ENCODE results near the gene MLXIP. TPM values are rescaled to one million over a fixed set of nuclear protein-coding genes. Genes with fewer than 3 reads are reported as not detected.
A peak's percentile ranks its signal among the peaks of the same experiment; 100 is the strongest.
"Not testable (repeated sequence)": the region's sequence is repeated elsewhere in the genome, so short reads cannot be mapped to it uniquely, and the experiment has no call there.

MLXIP gene
- polyA plus RNA-seq, 1 experiment = 5.8 TPM

DNA sequence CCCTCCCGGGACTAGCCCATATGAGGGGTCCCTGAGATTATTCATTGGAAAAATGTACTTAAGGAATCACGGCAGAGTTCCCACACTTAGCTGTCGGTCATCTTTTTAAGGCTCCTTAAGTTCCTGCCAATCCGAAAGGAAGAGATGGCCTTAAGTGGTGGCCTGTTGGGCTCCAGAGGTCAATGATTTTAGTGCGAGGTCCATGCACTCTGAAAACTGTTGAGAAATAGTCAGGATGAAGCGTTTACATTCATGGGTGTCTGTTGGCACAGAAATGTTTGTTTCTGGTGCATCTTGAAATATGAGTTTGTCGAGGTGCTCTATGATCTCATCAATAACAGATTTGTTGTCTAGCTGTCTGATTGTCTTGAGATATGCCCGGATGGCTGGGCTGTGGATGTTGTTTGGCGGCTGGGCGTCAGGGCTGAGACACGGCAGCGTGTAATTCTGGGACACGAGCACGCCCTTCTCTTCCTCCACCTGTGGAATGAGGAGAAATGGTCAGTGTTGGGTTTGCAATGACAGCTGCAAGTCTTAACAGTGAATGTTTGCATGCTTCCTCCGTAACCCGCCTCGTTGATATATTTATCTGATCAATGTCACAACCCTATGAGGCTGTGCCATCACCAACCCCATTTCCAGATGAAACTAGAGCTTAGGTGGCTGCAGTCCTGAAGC is 93.8 kb downstream of the MLXIP start:
- ChIA-PET POLR2A (no interaction called here), CTCF (interaction anchor here (1.3 kb wide), 1 partner anchor 49 kb away, joined by 3 read pairs; no protein-coding TSS in a partner anchor)
- H3K27ac ChIP-seq (ENCODE audit: low read depth, low read length) = no peak overlapping the region
- TF ChIP-seq, protein P1, sequence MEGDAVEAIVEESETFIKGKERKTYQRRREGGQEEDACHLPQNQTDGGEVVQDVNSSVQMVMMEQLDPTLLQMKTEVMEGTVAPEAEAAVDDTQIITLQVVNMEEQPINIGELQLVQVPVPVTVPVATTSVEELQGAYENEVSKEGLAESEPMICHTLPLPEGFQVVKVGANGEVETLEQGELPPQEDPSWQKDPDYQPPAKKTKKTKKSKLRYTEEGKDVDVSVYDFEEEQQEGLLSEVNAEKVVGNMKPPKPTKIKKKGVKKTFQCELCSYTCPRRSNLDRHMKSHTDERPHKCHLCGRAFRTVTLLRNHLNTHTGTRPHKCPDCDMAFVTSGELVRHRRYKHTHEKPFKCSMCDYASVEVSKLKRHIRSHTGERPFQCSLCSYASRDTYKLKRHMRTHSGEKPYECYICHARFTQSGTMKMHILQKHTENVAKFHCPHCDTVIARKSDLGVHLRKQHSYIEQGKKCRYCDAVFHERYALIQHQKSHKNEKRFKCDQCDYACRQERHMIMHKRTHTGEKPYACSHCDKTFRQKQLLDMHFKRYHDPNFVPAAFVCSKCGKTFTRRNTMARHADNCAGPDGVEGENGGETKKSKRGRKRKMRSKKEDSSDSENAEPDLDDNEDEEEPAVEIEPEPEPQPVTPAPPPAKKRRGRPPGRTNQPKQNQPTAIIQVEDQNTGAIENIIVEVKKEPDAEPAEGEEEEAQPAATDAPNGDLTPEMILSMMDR (IDR thresholded peaks at IDR 0.05; ENCODE audit: low read depth, low read length) = no peak
- H3K27me3 ChIP-seq (ENCODE audit: control insufficient read depth, insufficient read depth, low read length) = peaks cover 8% of the 10 kb centered on the region
- no peaks in the 10 kb centered on the region for H3K9me3 ChIP-seq (ENCODE audit: control insufficient read depth, insufficient read depth, low read length)
- no peak overlapping the region for H3K4me3 ChIP-seq (ENCODE audit: low read depth, low read length)
- no peak for DNase-seq (ENCODE audit: low read depth, low spot score)

DNA sequence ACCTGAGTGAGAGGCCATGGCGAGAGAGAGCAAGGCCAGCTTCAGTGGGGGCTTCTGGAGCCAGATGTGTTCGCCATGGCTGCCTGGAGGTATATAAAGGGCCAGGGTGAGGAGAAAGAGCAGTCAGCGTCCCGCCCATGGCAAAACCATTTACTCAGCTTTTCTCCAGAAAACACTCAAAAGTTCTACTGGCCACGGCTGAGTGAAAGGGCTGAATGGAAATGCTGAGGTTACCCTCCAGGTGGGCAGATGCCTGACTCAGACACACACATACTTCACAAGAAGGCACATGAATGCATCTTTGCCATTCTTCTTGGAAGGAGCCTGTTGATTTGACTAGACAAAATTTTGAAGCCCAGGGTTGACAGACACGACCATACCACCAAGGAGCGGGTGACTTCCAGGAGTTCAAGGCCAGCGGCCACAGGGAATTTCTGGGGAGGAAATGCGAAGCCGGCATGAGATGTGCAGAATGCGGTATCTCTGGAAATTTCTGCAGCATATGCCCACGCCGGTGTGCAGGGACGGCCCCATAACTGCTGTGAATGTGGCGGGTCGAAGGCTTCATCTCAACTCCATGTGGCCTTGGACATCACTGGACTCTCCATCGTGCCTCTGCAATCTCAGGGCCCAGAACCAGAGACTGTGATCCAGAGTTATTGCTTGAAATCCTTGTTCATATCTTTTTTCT is 95.7 kb downstream of the MLXIP start, which contains the start of gene IL31:
IL31 (minus strand) TSS at position 67 of the 691 bp plus-strand sequence; CDS start at position 18, 49 bp downstream.
- no peak for DNase-seq (ENCODE audit: low read depth, low spot score)
- ChIA-PET CTCF (no interaction called here), POLR2A (no interaction called here)

DNA sequence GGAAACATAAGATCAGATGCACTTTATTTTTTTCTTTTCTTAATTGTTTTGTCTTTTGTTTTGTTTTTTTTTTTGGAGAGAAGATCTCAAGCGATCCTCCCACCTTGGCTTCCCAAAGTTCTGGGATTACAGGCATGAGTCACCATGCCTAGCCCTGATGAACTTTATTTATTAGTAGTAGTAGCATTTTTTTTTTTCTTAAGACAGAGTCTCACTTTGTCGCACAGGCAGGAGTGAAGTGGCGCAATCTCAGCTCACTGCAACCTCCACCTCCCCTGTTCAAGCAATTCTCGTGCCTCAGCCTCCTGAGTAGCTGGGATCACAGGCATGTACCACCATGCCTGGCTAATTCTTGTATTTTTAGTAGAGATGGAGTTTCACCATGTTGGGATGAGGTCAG is 97.9 kb downstream of the MLXIP start:
- POLR2A ChIA-PET; H3K27ac ChIP-seq (ENCODE audit: low read depth, low read length); H3K27me3 ChIP-seq (ENCODE audit: control insufficient read depth, insufficient read depth, low read length); CTCF ChIA-PET; H3K4me3 ChIP-seq (ENCODE audit: low read depth, low read length); H3K9me3 ChIP-seq (ENCODE audit: control insufficient read depth, insufficient read depth, low read length); DNase-seq (ENCODE audit: low read depth, low spot score): not testable (repeated sequence)

More for the DNA sequence above, 95.7 kb downstream of the MLXIP start, which contains the start of gene IL31:
- TF ChIP-seq, protein P1 (IDR thresholded peaks at IDR 0.05; ENCODE audit: low read depth, low read length) = no peak
- Histone ChIP-seq H3K27me3 (ENCODE audit: control insufficient read depth, insufficient read depth, low read length) (peaks cover 8% of the 10 kb centered on the region), H3K27ac (ENCODE audit: low read depth, low read length) (no peak within 1 kb of the TSS), H3K4me3 (ENCODE audit: low read depth, low read length) (no peak within 1 kb of the TSS), H3K9me3 (ENCODE audit: control insufficient read depth, insufficient read depth, low read length) (no peaks in the 10 kb centered on the region)

DNA sequence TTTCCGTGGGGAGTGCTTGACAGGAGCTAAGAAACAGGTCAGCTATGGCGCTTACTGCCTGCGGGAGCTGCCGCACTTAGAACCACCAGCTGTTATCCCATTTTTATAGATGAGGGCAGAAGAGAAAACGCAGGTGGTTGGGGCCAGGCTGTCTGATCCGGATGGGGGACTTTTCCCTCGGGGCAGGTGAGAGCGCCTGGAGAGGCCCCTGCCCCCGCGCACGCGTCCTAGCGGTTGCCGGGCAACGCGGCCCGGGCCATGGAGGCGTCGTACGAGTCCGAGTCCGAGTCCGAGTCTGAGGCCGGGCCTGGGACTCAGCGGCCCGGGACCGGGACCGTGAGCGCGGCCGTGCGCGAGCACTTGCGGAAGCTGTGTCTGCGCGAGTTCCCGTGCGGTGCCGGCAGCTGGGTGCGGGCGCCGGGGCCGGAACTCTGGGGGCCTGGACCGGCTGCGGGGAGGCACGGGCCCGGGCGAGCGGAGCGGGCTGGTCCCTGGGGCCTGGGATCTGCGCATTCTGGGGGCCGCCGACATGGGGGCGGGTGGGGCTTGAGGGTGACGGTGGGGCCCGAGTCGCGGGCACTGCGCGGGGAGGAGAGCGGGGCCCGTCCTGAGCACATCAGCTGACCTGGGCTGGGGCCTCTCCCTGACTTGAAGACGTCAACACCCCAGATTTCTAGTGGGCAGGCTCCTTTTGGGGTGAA is 104.5 kb downstream of the MLXIP start, which contains the start of gene LRRC43:
LRRC43 (plus strand) TSS at position 237 of the 701 bp plus-strand sequence; CDS start at position 259, 22 bp downstream.
- Histone ChIP-seq H3K9me3 (ENCODE audit: control insufficient read depth, insufficient read depth, low read length) (peaks cover 4% of the 10 kb centered on the region), H3K27ac (ENCODE audit: low read depth, low read length) (no peak within 1 kb of the TSS), H3K4me3 (ENCODE audit: low read depth, low read length) (peak within 1 kb of the TSS; percentile 43), H3K27me3 (ENCODE audit: control insufficient read depth, insufficient read depth, low read length) (no peaks in the 10 kb centered on the region)
- POLR2A ChIA-PET = interaction anchor here (0.6 kb wide), 1 partner anchor 19 kb away, joined by 3 read pairs; no protein-coding TSS in a partner anchor
- no peak for DNase-seq (ENCODE audit: low read depth, low spot score)
- TF ChIP-seq, protein P1 (IDR thresholded peaks at IDR 0.05; ENCODE audit: low read depth, low read length) = no peak
- CTCF ChIA-PET = interaction anchor here (0.9 to 1.4 kb wide), 2 partner anchors 11 to 40 kb away, joined by 3 to 4 read pairs; no protein-coding TSS in a partner anchor

DNA sequence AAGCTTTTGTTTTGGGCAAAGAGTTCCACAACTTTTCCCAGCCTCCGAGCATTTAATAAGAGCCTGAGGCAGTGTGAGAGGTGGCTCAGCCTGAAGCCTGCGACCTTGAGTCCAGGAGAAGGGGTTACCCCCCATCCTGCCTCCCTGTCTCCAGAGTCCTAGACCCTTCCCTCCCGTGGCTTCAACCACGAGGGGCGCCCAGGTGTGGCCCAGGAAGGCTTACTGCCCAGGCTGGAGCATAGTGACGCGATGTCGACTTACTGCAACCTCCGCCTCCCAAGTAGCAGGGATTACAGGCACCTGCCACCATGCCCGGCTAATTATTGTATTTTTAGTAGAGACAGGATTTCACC is 105.0 kb downstream of the MLXIP start:
- no peaks in the 10 kb centered on the region for H3K27me3 ChIP-seq (ENCODE audit: control insufficient read depth, insufficient read depth, low read length)
- POLR2A ChIA-PET = no interaction called here
- CTCF ChIA-PET = interaction anchor here (0.9 kb wide), 1 partner anchor 10 kb away, joined by 3 read pairs; no protein-coding TSS in a partner anchor
- H3K27ac ChIP-seq (ENCODE audit: low read depth, low read length) = no peak overlapping the region
- peaks cover 4% of the 10 kb centered on the region for H3K9me3 ChIP-seq (ENCODE audit: control insufficient read depth, insufficient read depth, low read length)
- no peak for DNase-seq (ENCODE audit: low read depth, low spot score)
- TF ChIP-seq, protein P1 (IDR thresholded peaks at IDR 0.05; ENCODE audit: low read depth, low read length) = no peak
- no peak overlapping the region for H3K4me3 ChIP-seq (ENCODE audit: low read depth, low read length)
